Right lobe of liver (tissue), 6 donors: ENCODE results near the gene ART5. TPM values are rescaled to one million over a fixed set of nuclear protein-coding genes. Genes with fewer than 3 reads are reported as not detected.
A peak's percentile ranks its signal among the peaks of the same experiment; 100 is the strongest.
"Not testable (repeated sequence)": the region's sequence is repeated elsewhere in the genome, so short reads cannot be mapped to it uniquely, and the experiment has no call there.

ENCODE experiments used
- ATAC-seq, 4 donors: fragments of 200-7000 bp; cut with Tn5 transposase; one replicate each; pipeline ENCODE4 v1.9.1; 2020; ENCODE audit warnings: mild to moderate bottlenecking in 4 of 4, moderate library complexity in 4 of 4
- DNase-seq, 3 donors: peaks; one replicate each; pipeline ENCODE4 v3.0.0-alpha.2; 2020
- H3K27ac ChIP-seq, 3 donors: fragments of 200-600 bp; one replicate each; pipeline ENCODE4 v1.8.0; 2022
- H3K27me3 ChIP-seq, 2 donors: fragments of 200-600 bp; one replicate each; pipeline ENCODE4 v1.8.0; 2022
- H3K36me3 ChIP-seq, 4 donors: fragments of 200-600 bp; sonication (generic) in 1 of 4; one replicate each; pipeline versions ENCODE4 v1.5.1 to v1.8.0; 2017 to 2022; ENCODE audit warnings: control low read depth in 1 of 4
- H3K4me1 ChIP-seq, 4 donors: fragments of 200-600 bp; sonication (generic) in 1 of 4; one replicate each; pipeline versions ENCODE4 v1.5.1 to v1.8.0; 2017 to 2022; ENCODE audit warnings: control low read depth in 1 of 4
- H3K4me3 ChIP-seq, 3 donors: fragments of 200-600 bp; one replicate each; pipeline ENCODE4 v1.8.0; 2022
- H3K9me3 ChIP-seq, 4 donors: fragments of 200-600 bp; sonication (generic) in 1 of 4; one replicate each; pipeline versions ENCODE4 v1.5.1 to v1.8.0; 2017 to 2022; ENCODE audit warnings: control low read depth in 1 of 4
- CTCF ChIP-seq, 4 donors: fragments of 200-600 bp in 3 of 4; fragments of 450-650 bp in 1 of 4; IDR thresholded peaks; one replicate each; pipeline versions ENCODE4 v1.5.1 to v1.8.0; 2016 to 2022; ENCODE audit warnings: antibody characterized with exemption in 4 of 4, mild to moderate bottlenecking in 2 of 4
- POLR2A ChIP-seq: fragments of 450-650 bp; IDR thresholded peaks from one replicate; pipeline ENCODE4 v1.6.1; 2017; ENCODE audit warnings: antibody characterized with exemption, mild to moderate bottlenecking
- WGBS: methylation state at CpG from one replicate; pipeline ENCODE4 v1.1.6; 2018; ENCODE audit warnings: low coverage, low lambda C conversion rate; ENCODE audit not compliant: insufficient coverage; ENCODE audit errors: missing lambda C conversion rate; 5-methylcytosine and 5-hydroxymethylcytosine counted together
- intact Hi-C, 2 donors: fragments of 100-400 bp; cut with DNase I; formaldehyde crosslinking; loops; one replicate each; pipeline versions ENCODE4 v1.11.2 to v1.14.1; 2022
- total RNA-seq, 6 experiments: library from RNA; depleted of rRNA in 2 of 6; stranded (reverse); fragments of >200 nt in 2 of 6; fragmentation: NEBNext Ultra II Directional in 3 of 6; extraction: Animal tissue kit (Norgen Biotek cat#: 25700) in 3 of 6; gene quantifications; one replicate each; pipeline versions ENCODE4 v1.1.0 to v1.2.4, GENCODE V29; 2016 to 2023
- donor health status: DM: no; HTN: yes; CAD: no.
- donor health status: DM: no; HTN: no; CAD: no.
- donor health status: DM: no; HTN: no; CAD: no.
- donor health status: DM: no; HTN: yes; CAD: no.
- donor health status: DM: no; HTN: yes; CAD: no.

Gene ART5
- total RNA-seq, 6 experiments from 2014 or later: 0.35 to 0.59 TPM; not detected in 4

- no peak for TF ChIP-seq CTCF (IDR thresholded peaks at IDR 0.05)
- no peak for TF ChIP-seq POLR2A
- DNase-seq (no peak), ATAC-seq (no peak)
- H3K36me3 ChIP-seq: no peaks in the 10 kb centered on the region
- no peak overlapping the region for H3K27ac ChIP-seq
- intact Hi-C loops: no loop called here
- no peaks in the 10 kb centered on the region for H3K4me1 ChIP-seq
- H3K4me3 ChIP-seq: no peak overlapping the region
- WGBS: no CpG with 5 or more reads among the region's 3 CpGs
- no peaks in the 10 kb centered on the region for H3K27me3 ChIP-seq
- no peaks in the 10 kb centered on the region for H3K9me3 ChIP-seq
Measured at GRCh38 chr11:3655547-3655946, 13.8 kb upstream of the ART5 start.

GRCh38 chr11:3652514-3652913 lies 10.7 kb upstream of the ART5 start:
- H3K4me3 ChIP-seq, H3K27ac ChIP-seq, H3K27me3 ChIP-seq, H3K36me3 ChIP-seq, DNase-seq, intact Hi-C loops, ATAC-seq, H3K9me3 ChIP-seq, H3K4me1 ChIP-seq: not testable (repeated sequence)
- WGBS: 0% methylated on average over 1 of the region's 3 CpGs

- intact Hi-C loops: not testable (repeated sequence)
- WGBS: 42% methylated on average over 9 of the region's 9 CpGs
Measured at GRCh38 chr11:3649374-3649773, 7.6 kb upstream of the ART5 start.

GRCh38 chr11:3648843-3649242 lies 7.1 kb upstream of the ART5 start:
- H3K36me3 ChIP-seq, H3K27ac ChIP-seq, H3K4me1 ChIP-seq, H3K27me3 ChIP-seq, DNase-seq, H3K4me3 ChIP-seq, intact Hi-C loops, ATAC-seq, H3K9me3 ChIP-seq: not testable (repeated sequence)
- 69% methylated on average over 13 of the region's 13 CpGs for WGBS

More at GRCh38 chr11:3649374-3649773, 7.6 kb upstream of the ART5 start:
- H3K36me3 ChIP-seq, DNase-seq, H3K9me3 ChIP-seq, ATAC-seq, H3K4me3 ChIP-seq, H3K4me1 ChIP-seq, H3K27me3 ChIP-seq, H3K27ac ChIP-seq: not testable (repeated sequence)

GRCh38 chr11:3645552-3645951 lies 3.8 kb upstream of the ART5 start:
- WGBS: 87% methylated on average over 4 of the region's 7 CpGs
- ATAC-seq: no peak
- no peaks in the 10 kb centered on the region for H3K36me3 ChIP-seq
- no peak for TF ChIP-seq POLR2A
- TF ChIP-seq CTCF (IDR thresholded peaks at IDR 0.05): no peak
- no peak for DNase-seq
- no peak overlapping the region for H3K4me3 ChIP-seq
- peaks cover 0 to 6% (median 2%) of the 10 kb centered on the region in 4 donors for H3K4me1 ChIP-seq
- intact Hi-C loops: no loop called here
- H3K27me3 ChIP-seq: no peaks in the 10 kb centered on the region
- no peak overlapping the region for H3K27ac ChIP-seq
- H3K9me3 ChIP-seq: no peaks in the 10 kb centered on the region

- 55% methylated on average over 4 of the region's 4 CpGs for WGBS
- Histone ChIP-seq H3K9me3 (no peaks in the 10 kb centered on the region), H3K4me3 (no peak within 1 kb of the TSS), H3K36me3 (no peaks in the 10 kb centered on the region), H3K4me1 (peaks cover 0 to 6% (median 2%) of the 10 kb centered on the region in 4 donors), H3K27ac (no peak within 1 kb of the TSS), H3K27me3 (no peaks in the 10 kb centered on the region)
- ATAC-seq (no peak), DNase-seq (no peak)
- intact Hi-C loops: no loop called here
- TF ChIP-seq POLR2A (no peak), CTCF (IDR thresholded peaks at IDR 0.05) (no peak)
Measured at GRCh38 chr11:3644817-3645235, 3.0 kb upstream of the ART5 start, which contains the start of gene ART1. Gene ART1 (plus strand): TSS chr11:3645128. CDS start chr11:3659214, 14,086 bp downstream.

GRCh38 chr11:3643102-3643546 lies 1.3 kb upstream of the ART5 start:
- H3K36me3 ChIP-seq, DNase-seq, H3K27me3 ChIP-seq, H3K4me1 ChIP-seq, H3K27ac ChIP-seq, ATAC-seq, H3K9me3 ChIP-seq, intact Hi-C loops: not testable (repeated sequence)
- 80% methylated on average over 4 of the region's 11 CpGs for WGBS
- H3K4me3 ChIP-seq: peak overlapping the region in 1 of 3 donors; percentile 65
